H9 (cell line): Measurements from ENCODE around the gene SETSIP. TPM values are rescaled to one million over a fixed set of nuclear protein-coding genes. Genes with fewer than 3 reads are reported as not detected.

Experiments
- DNase-seq: peaks from one replicate; pipeline ENCODE4 v3.0.0-alpha.2; 2017
- H2AFZ ChIP-seq: one replicate; pipeline ENCODE4 v1.6.1; 2013; ENCODE audit warnings: mild to moderate bottlenecking, low read length, control low read depth, moderate library complexity
- H2AK5ac ChIP-seq: 2 replicates; pipeline ENCODE4 v1.6.1; 2013; ENCODE audit warnings: low read length, control low read depth, mixed read lengths; ENCODE audit not compliant: insufficient read length
- H2BK120ac ChIP-seq: one replicate; pipeline ENCODE4 v1.6.1; 2013; ENCODE audit warnings: low read depth, mild to moderate bottlenecking, low read length, control low read depth, inconsistent platforms; ENCODE audit not compliant: poor library complexity, severe bottlenecking
- H2BK12ac ChIP-seq: 2 replicates; pipeline ENCODE4 v1.6.1; 2013; ENCODE audit warnings: low read length, control low read depth, mixed read lengths, low read depth; ENCODE audit not compliant: insufficient read length
- H2BK15ac ChIP-seq: 2 replicates; pipeline ENCODE4 v1.6.1; 2013; ENCODE audit warnings: low read depth, low read length, control low read depth
- H2BK20ac ChIP-seq: one replicate; pipeline ENCODE4 v1.6.1; 2013; ENCODE audit warnings: low read depth, mild to moderate bottlenecking, low read length, control low read depth, inconsistent platforms; ENCODE audit not compliant: poor library complexity, severe bottlenecking
- H2BK5ac ChIP-seq: 2 replicates; pipeline ENCODE4 v1.6.1; 2013; ENCODE audit warnings: low read length, control low read depth, mixed read lengths; ENCODE audit not compliant: insufficient read length
- H3K14ac ChIP-seq: 2 replicates; pipeline ENCODE4 v1.6.1; 2013; ENCODE audit warnings: low read length, control low read depth; ENCODE audit not compliant: insufficient read depth
- H3K18ac ChIP-seq: 2 replicates; pipeline ENCODE4 v1.6.1; 2013; ENCODE audit warnings: low read depth, mild to moderate bottlenecking, mixed read lengths, low read length, control low read depth; ENCODE audit not compliant: insufficient read length
- H3K23ac ChIP-seq: 2 replicates; pipeline ENCODE4 v1.6.1; 2013; ENCODE audit warnings: low read length, control low read depth, mixed read lengths, low read depth; ENCODE audit not compliant: insufficient read length
- H3K23me2 ChIP-seq: 2 replicates; pipeline ENCODE4 v1.6.1; 2013; ENCODE audit warnings: low read depth, mild to moderate bottlenecking, mixed read lengths, low read length, control low read depth; ENCODE audit not compliant: insufficient read length, poor library complexity, severe bottlenecking
- H3K27ac ChIP-seq: 2 replicates; pipeline ENCODE4 v1.5.1; 2013; ENCODE audit warnings: low read length, control low read depth, mixed read lengths, low read depth; ENCODE audit not compliant: insufficient read length
- H3K27me3 ChIP-seq: 2 replicates; pipeline ENCODE4 v1.6.1; 2013; ENCODE audit warnings: low read length, control low read depth, inconsistent platforms; ENCODE audit not compliant: insufficient read depth
- H3K4ac ChIP-seq: 2 replicates; pipeline ENCODE4 v1.6.1; 2013; ENCODE audit warnings: low read depth, mild to moderate bottlenecking, control low read depth, inconsistent platforms, low read length, moderate library complexity
- H3K4me1 ChIP-seq: 2 replicates; pipeline ENCODE4 v1.6.1; 2013; ENCODE audit warnings: low read length, control low read depth, inconsistent platforms; ENCODE audit not compliant: insufficient read depth
- H3K4me2 ChIP-seq: 2 replicates; pipeline ENCODE4 v1.6.1; 2013; ENCODE audit warnings: low read length, control low read depth, mixed read lengths; ENCODE audit not compliant: insufficient read length, insufficient read depth
- H3K56ac ChIP-seq: 2 replicates; pipeline ENCODE4 v1.6.1; 2013; ENCODE audit warnings: low read depth, mild to moderate bottlenecking, mixed read lengths, low read length, control low read depth; ENCODE audit not compliant: insufficient read length
- H3K79me1 ChIP-seq: 2 replicates; pipeline ENCODE4 v1.6.1; 2013; ENCODE audit warnings: low read depth, mild to moderate bottlenecking, moderate library complexity, low read length, control low read depth, inconsistent platforms; ENCODE audit not compliant: insufficient read depth, poor library complexity, severe bottlenecking
- H3K79me2 ChIP-seq: 2 replicates; pipeline ENCODE4 v1.6.1; 2013; ENCODE audit warnings: low read length, control low read depth, inconsistent platforms; ENCODE audit not compliant: insufficient read depth
- H3K9ac ChIP-seq: 2 replicates; pipeline ENCODE4 v1.6.1; 2013; ENCODE audit warnings: low read length, control low read depth, mixed read lengths; ENCODE audit not compliant: insufficient read length; ENCODE audit errors: extremely low read depth
- H3K9me3 ChIP-seq: one replicate; pipeline ENCODE4 v1.6.1; 2013; ENCODE audit warnings: low read depth, low read length, inconsistent platforms; ENCODE audit not compliant: control insufficient read depth
- H3T11ph ChIP-seq: one replicate; pipeline ENCODE4 v1.6.1; 2013; ENCODE audit warnings: mild to moderate bottlenecking, low read length, control low read depth, inconsistent platforms
- H4K20me1 ChIP-seq: one replicate; pipeline ENCODE4 v1.6.1; 2013; ENCODE audit not compliant: control insufficient read depth, insufficient read length, insufficient read depth
- H4K5ac ChIP-seq: 2 replicates; pipeline ENCODE4 v1.6.1; 2013; ENCODE audit warnings: low read depth, mild to moderate bottlenecking, mixed read lengths, low read length, control low read depth; ENCODE audit not compliant: insufficient read length
- H4K8ac ChIP-seq: replicated peaks from 2 replicates; pipeline ENCODE4 v1.6.1; 2013; ENCODE audit warnings: low read length, control low read depth, mixed read lengths, low read depth; ENCODE audit not compliant: insufficient read length
- H4K91ac ChIP-seq: 2 replicates; pipeline ENCODE4 v1.6.1; 2013; ENCODE audit warnings: low read depth, mild to moderate bottlenecking, moderate library complexity, mixed read lengths, low read length, control low read depth; ENCODE audit not compliant: insufficient read length
- H3K27ac Mint-ChIP-seq, 3 experiments: 2 replicates in 2 of 3; 3 replicates in 1 of 3; pipeline ENCODE4 v1.8.0; 2020 to 2021; ENCODE audit warnings: mixed read lengths in 3 of 3, mild to moderate bottlenecking in 1 of 3, moderate library complexity in 1 of 3
- H3K27me3 Mint-ChIP-seq: 2 replicates; pipeline ENCODE4 v1.8.0; 2021; ENCODE audit warnings: low read depth, mild to moderate bottlenecking, moderate library complexity, mixed read lengths
- H3K36me3 Mint-ChIP-seq, 3 experiments: 2 replicates in 2 of 3; 3 replicates in 1 of 3; pipeline ENCODE4 v1.8.0; 2020 to 2021; ENCODE audit warnings: low read depth in 3 of 3, mixed read lengths in 3 of 3; ENCODE audit not compliant: insufficient read depth in 1 of 3
- H3K4me1 Mint-ChIP-seq, 2 experiments: 2 replicates each; pipeline ENCODE4 v1.8.0; 2020; ENCODE audit warnings: mixed read lengths in 2 of 2
- H3K4me3 Mint-ChIP-seq, 2 experiments: 2 replicates in 1 of 2; 3 replicates in 1 of 2; pipeline ENCODE4 v1.8.0; 2020 to 2021; ENCODE audit warnings: mild to moderate bottlenecking in 2 of 2, mixed read lengths in 2 of 2, moderate library complexity in 1 of 2
- H3K9me3 Mint-ChIP-seq, 2 experiments: 2 replicates in 1 of 2; 3 replicates in 1 of 2; pipeline ENCODE4 v1.8.0; 2020; ENCODE audit warnings: mild to moderate bottlenecking in 2 of 2, mixed read lengths in 2 of 2, moderate library complexity in 1 of 2
- WGBS: extraction: QIAGEN DNeasy Blood & Tissue Kit; methylation state at CpG from one replicate; pipeline ENCODE4 v1.1.7; 2013; ENCODE audit warnings: missing lambda C conversion rate, low lambda C conversion rate, mixed read lengths; ENCODE audit not compliant: insufficient read length; ENCODE audit errors: extremely low coverage; 5-methylcytosine and 5-hydroxymethylcytosine counted together
- total RNA-seq: library from RNA; stranded (reverse); gene quantifications from 2 replicates; pipeline ENCODE4 v1.2.1, GENCODE V29; 2021
- TF ChIP-seq, protein P1 (sequence below): fragments of 200-600 bp; sonication (generic); conservative IDR thresholded peaks from 3 replicates; pipeline ENCODE4 v1.8.0; 2021; ENCODE audit warnings: antibody characterized with exemption, mild to moderate bottlenecking

SETSIP gene
- total RNA-seq, 1 experiment from 2014 or later, result 0.35 TPM

DNA sequence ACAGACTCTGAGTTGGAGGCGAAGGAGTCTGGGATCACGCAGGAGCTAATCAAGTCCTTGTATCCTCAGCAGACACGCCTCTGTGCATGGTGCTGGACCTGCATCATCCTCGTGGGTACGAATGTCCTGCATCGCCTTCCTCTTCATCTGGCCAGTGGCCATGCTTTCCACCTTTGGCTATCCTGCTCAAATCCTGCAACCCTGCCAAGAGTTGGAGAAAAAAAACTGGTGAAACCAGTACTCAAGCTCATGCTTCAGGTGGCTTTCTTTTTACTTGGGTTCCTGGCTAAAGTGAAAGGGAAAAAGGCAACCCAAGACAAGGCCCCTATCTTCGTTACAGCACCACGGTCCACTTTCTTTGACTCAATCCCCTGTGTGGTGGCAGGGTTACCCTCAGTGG is 8.9 kb downstream of the SETSIP start:
- Histone ChIP-seq H4K8ac (no peak overlapping the region), H3K18ac (no peak overlapping the region), H4K91ac (no peak overlapping the region), H3K9ac (no peak overlapping the region), H3K56ac (no peak overlapping the region), H3K14ac (no peak overlapping the region), H2AFZ (no peak overlapping the region), H3K9me3 (no peaks in the 10 kb centered on the region), H2AK5ac (no peak overlapping the region), H3K27me3 (no peaks in the 10 kb centered on the region), H4K20me1 (no peaks in the 10 kb centered on the region), H3K23ac (no peak overlapping the region), H3K79me1 (no peaks in the 10 kb centered on the region), H2BK5ac (no peak overlapping the region), H2BK120ac (no peak overlapping the region), H2BK15ac (no peak overlapping the region), H2BK20ac (no peak overlapping the region), H4K5ac (no peak overlapping the region), H3K27ac (no peak overlapping the region), H3K4me2 (no peak overlapping the region), H3K4ac (no peak overlapping the region), H3K4me1 (no peaks in the 10 kb centered on the region), H3K79me2 (no peaks in the 10 kb centered on the region), H2BK12ac (no peak overlapping the region), H3T11ph (no peak overlapping the region), H3K23me2 (no peaks in the 10 kb centered on the region)
- Mint-ChIP-seq H3K4me3 (no peak overlapping the region), H3K4me1 (peaks cover 5 to 8% of the 10 kb centered on the region in 2 experiments), H3K27me3 (no peaks in the 10 kb centered on the region), H3K36me3 (no peaks in the 10 kb centered on the region), H3K27ac (no peak overlapping the region), H3K9me3 (peaks cover 0 to 6% of the 10 kb centered on the region in 2 experiments; a peak in 1 of 5 replicates)
- WGBS, result no CpG with 5 or more reads among the region's 8 CpGs
- TF ChIP-seq, protein P1, sequence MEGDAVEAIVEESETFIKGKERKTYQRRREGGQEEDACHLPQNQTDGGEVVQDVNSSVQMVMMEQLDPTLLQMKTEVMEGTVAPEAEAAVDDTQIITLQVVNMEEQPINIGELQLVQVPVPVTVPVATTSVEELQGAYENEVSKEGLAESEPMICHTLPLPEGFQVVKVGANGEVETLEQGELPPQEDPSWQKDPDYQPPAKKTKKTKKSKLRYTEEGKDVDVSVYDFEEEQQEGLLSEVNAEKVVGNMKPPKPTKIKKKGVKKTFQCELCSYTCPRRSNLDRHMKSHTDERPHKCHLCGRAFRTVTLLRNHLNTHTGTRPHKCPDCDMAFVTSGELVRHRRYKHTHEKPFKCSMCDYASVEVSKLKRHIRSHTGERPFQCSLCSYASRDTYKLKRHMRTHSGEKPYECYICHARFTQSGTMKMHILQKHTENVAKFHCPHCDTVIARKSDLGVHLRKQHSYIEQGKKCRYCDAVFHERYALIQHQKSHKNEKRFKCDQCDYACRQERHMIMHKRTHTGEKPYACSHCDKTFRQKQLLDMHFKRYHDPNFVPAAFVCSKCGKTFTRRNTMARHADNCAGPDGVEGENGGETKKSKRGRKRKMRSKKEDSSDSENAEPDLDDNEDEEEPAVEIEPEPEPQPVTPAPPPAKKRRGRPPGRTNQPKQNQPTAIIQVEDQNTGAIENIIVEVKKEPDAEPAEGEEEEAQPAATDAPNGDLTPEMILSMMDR, result no peak
- DNase-seq, result no peak
